Neural crest cell (in vitro differentiated cells): ENCODE measurements around the gene INTS14. TPM values are rescaled to one million over a fixed set of nuclear protein-coding genes. Genes with fewer than 3 reads are reported as not detected.

Source experiments
- DNase-seq: peaks from one replicate; pipeline ENCODE4 v3.0.0; 2021; ENCODE audit warnings: low read depth, mixed read lengths, low spot score
- H3K27ac Mint-ChIP-seq: one replicate; pipeline ENCODE4 v1.8.0; 2021; ENCODE audit warnings: mild to moderate bottlenecking, mixed read lengths; ENCODE audit not compliant: unreplicated experiment
- H3K27me3 Mint-ChIP-seq: 2 replicates; pipeline ENCODE4 v1.8.0; 2021; ENCODE audit warnings: low read depth, mild to moderate bottlenecking, mixed read lengths
- H3K36me3 Mint-ChIP-seq: 2 replicates; pipeline ENCODE4 v1.8.0; 2021; ENCODE audit warnings: low read depth, mild to moderate bottlenecking, mixed read lengths
- H3K4me1 Mint-ChIP-seq: 2 replicates; pipeline ENCODE4 v1.8.0; 2021; ENCODE audit warnings: mixed read lengths
- H3K4me3 Mint-ChIP-seq: one replicate; pipeline ENCODE4 v1.8.0; 2021; ENCODE audit warnings: mild to moderate bottlenecking, mixed read lengths
- H3K9me3 Mint-ChIP-seq: 2 replicates; pipeline ENCODE4 v1.8.0; 2021; ENCODE audit warnings: mixed read lengths
- CTCF ChIP-seq: fragments of 200-600 bp; sonication (generic); conservative IDR thresholded peaks from 2 replicates; pipeline ENCODE4 v1.5.0; 2021; ENCODE audit warnings: antibody characterized with exemption, mild to moderate bottlenecking
- long read RNA-seq: library from polyadenylated mRNA; unstranded; transcript quantifications from one replicate; pipeline ENCODE4 v2.0.0, GENCODE V29; 2020
- total RNA-seq: library from RNA; stranded (reverse); gene quantifications from 2 replicates; pipeline ENCODE4 v1.2.1, GENCODE V29; 2021

Gene INTS14
- 53.1 and 54.6 TPM in 2 replicates for total RNA-seq
- long read RNA-seq, transcript INTS14-201 (12 exons, 2,393 nt): major isoform, 53 of 148 reads
- long read RNA-seq, transcript INTS14-202 (11 exons, 1,741 nt): minor isoform, 11 of 148 reads
- long read RNA-seq, transcript INTS14-217 (12 exons, 2,615 nt): minor isoform, 21 of 148 reads
- long read RNA-seq, partial matches to known transcripts: 18 of 148 reads
- long read RNA-seq, other reads (novel, unspliced or antisense): 40 of 148 reads

GRCh38 chr15:65610871-65611718, at the start of gene INTS14:
TSS of gene INTS14 (minus strand) at chr15:65611131. CDS start at chr15:65607380, 3,751 bp downstream.
- DNase-seq: peak; percentile 99
- Mint-ChIP-seq H3K27ac (peak within 1 kb of the TSS; percentile 99), H3K36me3 (no peaks in the 10 kb centered on the region), H3K9me3 (no peaks in the 10 kb centered on the region), H3K4me1 (peaks cover 34% of the 10 kb centered on the region), H3K27me3 (no peaks in the 10 kb centered on the region), H3K4me3 (peak within 1 kb of the TSS; percentile 91)
- peak; percentile 75 for TF ChIP-seq CTCF

GRCh38 chr15:65659502-65660052, 48.6 kb upstream of the INTS14 start:
- no peak for DNase-seq
- Mint-ChIP-seq H3K36me3 (no peaks in the 10 kb centered on the region), H3K4me1 (no peaks in the 10 kb centered on the region), H3K4me3 (no peak overlapping the region), H3K27me3 (no peaks in the 10 kb centered on the region), H3K27ac (no peak overlapping the region), H3K9me3 (no peaks in the 10 kb centered on the region)
- TF ChIP-seq CTCF: no peak

- DNase-seq: no peak
- no peaks in the 10 kb centered on the region for H3K9me3 Mint-ChIP-seq
- H3K27ac Mint-ChIP-seq: no peak overlapping the region
- no peaks in the 10 kb centered on the region for H3K27me3 Mint-ChIP-seq
- no peak for TF ChIP-seq CTCF
- H3K4me1 Mint-ChIP-seq: no peaks in the 10 kb centered on the region
- no peak overlapping the region for H3K4me3 Mint-ChIP-seq
- H3K36me3 Mint-ChIP-seq: no peaks in the 10 kb centered on the region
Measured at GRCh38 chr15:65655457-65655856, 44.5 kb upstream of the INTS14 start.

- Mint-ChIP-seq H3K36me3 (no peaks in the 10 kb centered on the region), H3K27me3 (no peaks in the 10 kb centered on the region), H3K9me3 (no peaks in the 10 kb centered on the region), H3K4me3 (no peak overlapping the region), H3K27ac (no peak overlapping the region), H3K4me1 (no peaks in the 10 kb centered on the region)
- TF ChIP-seq CTCF: no peak
- DNase-seq: no peak
Measured at GRCh38 chr15:65655026-65655425, 44.1 kb upstream of the INTS14 start.

GRCh38 chr15:65653801-65654521, 43.0 kb upstream of the INTS14 start:
- H3K27ac Mint-ChIP-seq: no peak overlapping the region
- H3K27me3 Mint-ChIP-seq: no peaks in the 10 kb centered on the region
- no peak for TF ChIP-seq CTCF
- H3K36me3 Mint-ChIP-seq: no peaks in the 10 kb centered on the region
- DNase-seq: no peak
- H3K4me1 Mint-ChIP-seq: no peaks in the 10 kb centered on the region
- no peaks in the 10 kb centered on the region for H3K9me3 Mint-ChIP-seq
- H3K4me3 Mint-ChIP-seq: no peak overlapping the region
